Neural cell (in vitro differentiated cells): ENCODE results near the gene SMIM22.

Experiments used
- CTCF ChIP-seq: fragments of 450-650 bp; IDR thresholded peaks from 2 replicates; pipeline ENCODE4 v1.5.1; 2014; ENCODE audit warnings: antibody characterized with exemption, mild to moderate bottlenecking, moderate library complexity; ENCODE audit not compliant: poor library complexity, severe bottlenecking
- EP300 ChIP-seq: fragments of 450-650 bp; conservative IDR thresholded peaks from 2 replicates; pipeline ENCODE4 v1.6.1; 2014; ENCODE audit warnings: antibody characterized with exemption, mild to moderate bottlenecking, moderate library complexity; ENCODE audit not compliant: poor library complexity, severe bottlenecking

- TF ChIP-seq EP300 (no peak), CTCF (no peak)
Observed at GRCh38 chr16:4767872-4768548, 27.2 kb upstream of the SMIM22 start.
